ENCODE results near the gene CGNL1. TPM values are rescaled to one million over a fixed set of nuclear protein-coding genes. Genes with fewer than 3 reads are reported as not detected.

CGNL1 gene
- polyA plus RNA-seq, 1 experiment: 0.06 TPM

GRCh38 chr15:57517030-57517671 is 140.8 kb downstream of the CGNL1 start:
- Histone ChIP-seq H3K36me3 (ENCODE audit: control insufficient read depth, insufficient read depth, low read length) (no peaks in the 10 kb centered on the region), H3K4me3 (ENCODE audit: low read depth, low read length) (no peak overlapping the region), H3K27me3 (ENCODE audit: control insufficient read depth, insufficient read depth, low read length) (no peaks in the 10 kb centered on the region)
- DNase-seq (ENCODE audit: low read depth): no peak
- no peak for TF ChIP-seq CTCF (IDR thresholded peaks at IDR 0.05; ENCODE audit: insufficient read depth, low read depth, low read length)
- ChIA-PET CTCF (interaction anchor here (1.4 to 2.4 kb wide), 3 partner anchors 10 to 12 kb away, joined by 3 to 9 read pairs (median 8); no protein-coding TSS in a partner anchor), POLR2A (no interaction called here)

GRCh38 chr15:57518779-57519405 is 142.6 kb downstream of the CGNL1 start:
- ChIA-PET POLR2A (no interaction called here), CTCF (interaction anchor here (1.4 to 7.6 kb wide), 3 partner anchors 9 to 177 kb away, joined by 3 to 80 read pairs (median 12); no protein-coding TSS in a partner anchor)
- TF ChIP-seq CTCF (IDR thresholded peaks at IDR 0.05; ENCODE audit: insufficient read depth, low read depth, low read length): no peak

GRCh38 chr15:57519806-57520205 is 143.5 kb downstream of the CGNL1 start:
- Histone ChIP-seq H3K36me3 (ENCODE audit: control insufficient read depth, insufficient read depth, low read length) (no peaks in the 10 kb centered on the region), H3K4me3 (ENCODE audit: low read depth, low read length) (no peak overlapping the region), H3K27me3 (ENCODE audit: control insufficient read depth, insufficient read depth, low read length) (no peaks in the 10 kb centered on the region)
- no peak for TF ChIP-seq CTCF (IDR thresholded peaks at IDR 0.05; ENCODE audit: insufficient read depth, low read depth, low read length)
- no peak for DNase-seq (ENCODE audit: low read depth)
- CTCF ChIA-PET: interaction anchor here (1.4 to 7.6 kb wide), 4 partner anchors 8 to 178 kb away, joined by 3 to 80 read pairs (median 8); no protein-coding TSS in a partner anchor
- POLR2A ChIA-PET: no interaction called here

More at GRCh38 chr15:57518779-57519405, 142.6 kb downstream of the CGNL1 start:
- no peak overlapping the region for H3K4me3 ChIP-seq (ENCODE audit: low read depth, low read length)
- no peak for DNase-seq (ENCODE audit: low read depth)
- H3K27me3 ChIP-seq (ENCODE audit: control insufficient read depth, insufficient read depth, low read length): no peaks in the 10 kb centered on the region
- H3K36me3 ChIP-seq (ENCODE audit: control insufficient read depth, insufficient read depth, low read length): no peaks in the 10 kb centered on the region

- POLR2A ChIA-PET: no interaction called here
- Histone ChIP-seq H3K27me3 (ENCODE audit: control insufficient read depth, insufficient read depth, low read length) (no peaks in the 10 kb centered on the region), H3K4me3 (ENCODE audit: low read depth, low read length) (no peak overlapping the region), H3K36me3 (ENCODE audit: control insufficient read depth, insufficient read depth, low read length) (no peaks in the 10 kb centered on the region)
- DNase-seq (ENCODE audit: low read depth): no peak
- no peak for TF ChIP-seq CTCF (IDR thresholded peaks at IDR 0.05; ENCODE audit: insufficient read depth, low read depth, low read length)
- CTCF ChIA-PET: interaction anchor here (1.2 to 7.6 kb wide), 5 partner anchors 9 to 180 kb away, joined by 3 to 80 read pairs (median 5); no protein-coding TSS in a partner anchor
Observed at GRCh38 chr15:57521503-57521902, 145.2 kb downstream of the CGNL1 start.

GRCh38 chr15:57522148-57522547 is 145.8 kb downstream of the CGNL1 start:
- Histone ChIP-seq H3K36me3 (ENCODE audit: control insufficient read depth, insufficient read depth, low read length) (no peaks in the 10 kb centered on the region), H3K27me3 (ENCODE audit: control insufficient read depth, insufficient read depth, low read length) (no peaks in the 10 kb centered on the region), H3K4me3 (ENCODE audit: low read depth, low read length) (no peak overlapping the region)
- POLR2A ChIA-PET: no interaction called here
- DNase-seq (ENCODE audit: low read depth): no peak
- CTCF ChIA-PET: interaction anchor here (1.5 to 7.6 kb wide), 4 partner anchors 8 to 181 kb away, joined by 5 to 80 read pairs (median 6); no protein-coding TSS in a partner anchor
- no peak for TF ChIP-seq CTCF (IDR thresholded peaks at IDR 0.05; ENCODE audit: insufficient read depth, low read depth, low read length)

Measured in BJ (cell line).